H4 (cell line): ENCODE data around the gene AMPD3. TPM values are rescaled to one million over a fixed set of nuclear protein-coding genes. Genes with fewer than 3 reads are reported as not detected.

ENCODE experiments used
- DNase-seq: peaks from one replicate; pipeline ENCODE4 v3.0.0-alpha.2; 2015; ENCODE audit warnings: low spot score
- total RNA-seq: library from RNA; depleted of rRNA; stranded (reverse); fragments of >200 nt; shearing (Covaris generic); gene quantifications from 2 replicates; pipeline ENCODE4 v1.2.3, GENCODE V29; 2014

The AMPD3 gene
- total RNA-seq, 1 experiment from 2014 or later, result 1.9 TPM

DNA sequence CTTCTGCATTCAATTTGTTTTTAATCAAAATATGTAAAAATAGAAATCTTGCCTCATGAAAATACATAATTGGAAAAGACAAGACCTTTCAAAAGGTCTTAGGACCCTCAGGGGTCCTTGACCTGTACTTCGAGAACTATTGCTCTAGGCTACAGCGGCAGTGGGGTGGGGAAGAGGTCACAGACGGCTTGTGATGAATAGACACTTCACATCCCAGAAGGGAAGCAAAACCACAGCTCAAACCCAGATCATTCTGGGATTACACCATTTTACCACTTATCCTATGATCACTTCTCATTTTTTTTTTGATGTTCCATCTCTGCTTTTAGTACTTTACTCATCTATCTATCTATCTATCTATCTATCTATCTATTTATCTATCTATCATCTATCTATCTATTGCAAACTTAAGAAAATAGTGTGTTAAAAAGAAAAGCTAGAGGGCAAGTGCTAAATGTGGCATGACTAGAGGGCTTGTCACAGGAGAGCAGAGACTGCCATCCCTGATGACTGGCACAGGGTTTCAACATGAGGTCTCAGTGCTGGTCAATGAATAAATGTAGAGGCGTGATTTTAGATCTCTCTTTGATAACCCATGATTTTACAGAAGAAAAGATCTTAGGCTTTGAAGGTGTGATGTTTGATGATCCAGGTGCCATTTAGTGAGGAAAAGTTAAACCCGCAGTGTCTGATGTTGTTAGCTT lies 48.9 kb downstream of the AMPD3 start:
- no peak for DNase-seq

DNA sequence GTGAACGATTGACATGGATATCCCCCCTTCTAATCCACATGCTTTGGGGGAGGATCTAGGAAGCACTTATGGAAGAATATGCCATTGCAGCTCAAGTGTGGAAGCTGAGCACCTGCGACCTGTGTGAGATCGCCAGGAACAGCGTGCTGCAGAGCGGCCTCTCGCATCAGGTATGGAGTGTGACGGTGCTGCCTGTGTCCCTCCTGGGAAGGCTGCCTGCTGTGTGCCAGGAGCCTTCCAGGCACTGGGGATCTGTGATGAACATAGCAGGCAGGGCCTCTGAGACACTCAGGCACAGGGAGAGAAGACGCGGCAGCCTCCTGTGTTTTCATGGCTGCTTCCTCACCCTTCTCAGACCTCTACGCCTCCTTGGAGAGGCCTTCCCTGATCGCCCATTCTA lies 49.4 kb downstream of the AMPD3 start:
- no peak for DNase-seq

DNA sequence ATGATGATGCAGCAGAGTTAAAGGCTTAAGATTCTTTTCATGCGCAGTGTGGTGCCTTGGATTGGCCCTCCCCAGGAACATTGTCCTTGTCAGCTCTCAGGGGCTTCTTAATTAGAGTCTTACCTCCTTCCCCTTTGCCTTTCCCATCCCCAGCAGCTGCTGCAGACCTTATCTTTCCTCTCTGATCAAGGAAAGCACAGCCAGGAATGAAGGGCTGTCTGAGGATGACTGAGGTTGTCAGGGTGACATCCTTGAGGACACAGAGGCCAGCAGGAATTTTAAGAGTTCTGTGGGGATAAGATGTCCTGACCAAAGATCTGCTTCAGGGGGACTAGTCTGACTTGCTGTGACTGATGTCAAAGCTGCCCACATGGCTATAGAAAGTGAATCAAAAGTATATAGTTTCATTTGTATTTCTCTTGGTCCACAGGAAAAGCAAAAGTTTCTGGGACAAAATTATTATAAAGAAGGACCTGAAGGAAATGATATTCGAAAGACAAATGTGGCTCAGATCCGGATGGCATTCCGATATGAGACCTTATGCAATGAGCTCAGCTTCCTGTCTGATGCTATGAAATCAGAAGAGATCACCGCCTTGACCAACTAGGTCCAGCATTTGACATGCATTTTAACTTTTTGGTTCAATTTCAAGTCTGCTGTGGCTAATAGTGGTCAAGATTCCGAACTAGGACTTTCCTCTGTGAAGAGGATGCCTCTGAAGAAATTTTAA lies 50.4 kb downstream of the AMPD3 start:
- no peak for DNase-seq

DNA sequence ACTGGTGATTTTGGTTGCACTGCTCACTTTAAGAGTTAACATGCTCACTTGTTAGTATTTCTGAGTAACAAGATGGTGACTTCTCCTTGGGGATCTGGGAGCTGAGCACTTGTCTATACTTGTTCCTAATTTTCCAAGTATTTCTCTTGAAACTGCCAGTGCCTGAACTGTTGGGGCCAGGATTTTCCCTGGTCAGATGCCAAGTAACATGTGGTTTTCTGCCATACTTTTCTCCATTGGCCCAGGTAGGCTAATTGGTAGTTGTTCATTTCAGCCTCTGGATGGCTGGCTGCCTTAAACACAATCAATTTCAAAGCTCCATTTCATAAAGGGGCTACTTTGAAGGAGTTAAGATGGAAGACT lies 50.9 kb downstream of the AMPD3 start:
- DNase-seq, result no peak

DNA sequence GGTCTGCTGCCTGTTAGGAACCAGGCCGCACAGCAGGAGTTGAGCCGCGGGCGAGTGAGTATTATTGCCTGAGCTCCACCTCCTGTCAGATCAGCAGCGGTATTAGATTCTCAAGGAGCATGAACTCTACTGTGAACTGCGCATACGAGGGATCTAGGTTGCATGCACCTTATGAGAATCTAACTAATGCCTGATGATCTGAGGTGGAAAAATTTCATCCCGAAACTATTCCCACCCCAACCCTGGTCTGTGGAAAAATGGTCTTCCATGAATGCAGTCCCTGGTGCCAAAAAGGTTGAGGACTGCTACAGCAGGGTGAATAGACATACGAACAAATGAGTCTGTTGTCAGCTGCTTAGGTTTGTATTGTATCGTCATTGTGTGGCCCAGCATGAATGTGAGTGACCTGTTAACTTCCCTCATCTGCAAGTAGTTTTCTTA lies 56.1 kb downstream of the AMPD3 start:
- DNase-seq, result no peak

DNA sequence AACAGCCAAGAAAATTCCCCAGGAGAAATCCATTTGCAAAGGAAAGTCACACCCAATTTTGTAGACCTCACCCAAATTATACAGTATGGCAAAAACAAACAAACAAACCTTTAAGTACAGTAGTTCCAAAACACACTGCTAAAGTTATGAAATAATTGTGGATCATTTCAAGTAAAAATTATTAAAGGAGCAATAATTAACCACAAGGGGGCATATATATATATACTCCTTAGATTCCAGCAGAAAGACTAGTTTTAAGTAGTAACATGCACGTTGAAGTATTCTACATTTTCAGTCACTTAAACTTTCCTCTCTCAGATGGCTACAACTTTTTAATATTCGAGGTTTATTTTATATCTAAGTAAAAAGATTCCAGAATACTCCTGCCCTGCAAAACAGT lies 59.1 kb downstream of the AMPD3 start:
- no peak for DNase-seq

DNA sequence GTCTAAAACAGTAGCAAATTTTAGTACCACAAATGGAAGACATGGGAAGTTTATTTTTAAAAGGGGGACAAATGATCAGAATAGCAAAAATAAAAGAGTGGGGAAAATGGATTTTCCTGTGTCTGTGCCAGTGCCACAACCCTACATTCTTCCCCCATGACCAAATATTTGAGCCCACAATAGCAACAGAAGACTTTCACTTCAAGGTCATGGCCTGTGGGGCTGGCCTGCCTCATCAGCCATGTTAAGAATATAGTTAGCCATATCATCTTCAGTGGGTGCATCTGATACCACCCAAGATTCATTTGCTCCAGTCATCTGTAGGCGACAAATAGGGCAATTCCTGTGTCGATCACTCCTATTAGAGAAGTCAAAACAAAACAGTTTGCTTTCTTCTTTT lies 59.6 kb downstream of the AMPD3 start:
- DNase-seq, result no peak

DNA sequence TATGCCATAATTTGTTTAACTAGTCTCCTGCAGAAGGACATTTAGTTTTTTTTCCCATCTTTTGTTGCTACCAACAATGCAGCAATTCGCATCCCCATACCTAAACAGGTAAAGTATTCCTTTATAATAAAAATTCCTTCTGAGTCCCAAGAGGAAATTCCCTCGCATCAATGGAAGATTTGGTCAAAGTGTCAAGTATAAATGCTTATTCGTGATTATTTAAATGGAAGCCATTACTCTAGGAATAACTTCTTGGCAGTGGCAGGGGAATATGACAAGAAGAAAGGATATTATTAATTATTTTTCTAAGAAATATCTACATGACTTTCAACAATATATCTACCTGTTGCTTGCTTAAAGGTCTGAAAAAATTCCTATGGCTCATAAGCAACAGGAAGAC lies 60.4 kb downstream of the AMPD3 start:
- DNase-seq, result no peak

DNA sequence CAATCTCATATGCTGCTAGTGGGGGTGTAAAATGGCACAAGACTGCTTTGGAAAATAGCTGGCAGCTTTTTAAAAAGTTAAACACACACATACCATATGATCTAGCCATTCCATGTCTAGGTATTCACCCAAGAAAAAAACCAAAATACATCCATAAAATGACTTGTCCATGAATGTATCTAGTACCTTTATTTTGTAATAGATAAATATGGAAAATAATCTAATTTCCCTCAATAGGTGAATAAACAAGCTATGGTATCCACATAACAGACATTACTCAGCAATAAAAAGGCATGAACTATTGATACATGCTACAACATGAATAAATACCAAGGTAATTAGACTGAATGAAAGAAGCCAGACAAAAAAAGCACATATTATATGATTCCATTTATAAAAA lies 63.1 kb downstream of the AMPD3 start:
- no peak for DNase-seq

DNA sequence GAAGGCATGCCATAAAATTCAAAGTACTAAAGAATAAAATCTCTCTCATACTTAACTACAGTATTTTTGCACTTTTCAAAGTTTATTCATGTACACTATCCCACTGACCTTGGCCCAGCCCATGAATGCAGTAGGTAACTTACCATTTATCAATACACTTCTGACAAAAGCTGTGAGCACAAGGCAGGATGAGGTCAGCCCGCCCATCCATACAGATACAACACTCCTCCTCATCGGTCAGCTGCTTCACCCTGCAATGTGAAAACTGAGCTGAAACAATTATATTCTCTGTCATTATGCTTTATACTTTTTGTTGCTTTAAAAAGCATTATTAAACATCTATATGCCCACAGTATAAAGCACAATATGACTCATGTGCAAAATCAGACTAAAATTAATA lies 63.8 kb downstream of the AMPD3 start:
- no peak for DNase-seq

DNA sequence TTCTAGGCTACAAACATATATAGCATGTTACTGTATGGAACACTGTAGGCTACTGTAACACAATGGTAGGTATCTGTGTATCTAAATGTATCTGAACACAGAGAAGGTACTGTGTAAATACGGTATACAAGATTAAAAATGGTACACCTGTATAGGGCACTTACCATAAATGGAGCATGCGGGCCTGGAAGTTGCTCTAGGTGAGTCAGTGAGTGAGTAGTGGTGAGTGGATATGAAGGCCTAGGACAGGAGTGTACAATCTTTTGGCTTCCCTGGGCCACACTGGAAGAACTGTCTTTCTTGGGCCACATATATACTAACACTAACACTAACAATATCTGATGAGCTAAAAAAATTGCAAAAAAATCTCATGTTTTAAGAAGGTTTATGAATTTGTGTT lies 64.6 kb downstream of the AMPD3 start:
- no peak for DNase-seq

DNA sequence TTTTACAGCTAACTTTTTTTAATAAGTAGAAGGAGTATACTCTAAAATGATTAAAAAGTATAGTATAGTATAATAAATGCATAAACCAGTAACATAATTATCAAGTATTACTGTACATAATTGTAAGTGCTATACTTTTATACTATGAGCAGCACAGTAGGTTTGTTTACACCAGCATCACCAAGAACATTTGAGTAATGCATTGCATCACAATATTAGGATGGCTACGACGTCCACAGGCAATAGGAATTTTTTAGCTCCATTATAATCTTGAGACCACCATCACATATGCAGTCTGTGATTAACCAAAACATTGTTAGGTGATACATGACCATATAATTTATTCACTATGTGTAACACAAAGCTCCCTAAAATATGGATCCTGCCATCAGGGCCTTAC lies 65.5 kb downstream of the AMPD3 start:
- DNase-seq, result no peak

DNA sequence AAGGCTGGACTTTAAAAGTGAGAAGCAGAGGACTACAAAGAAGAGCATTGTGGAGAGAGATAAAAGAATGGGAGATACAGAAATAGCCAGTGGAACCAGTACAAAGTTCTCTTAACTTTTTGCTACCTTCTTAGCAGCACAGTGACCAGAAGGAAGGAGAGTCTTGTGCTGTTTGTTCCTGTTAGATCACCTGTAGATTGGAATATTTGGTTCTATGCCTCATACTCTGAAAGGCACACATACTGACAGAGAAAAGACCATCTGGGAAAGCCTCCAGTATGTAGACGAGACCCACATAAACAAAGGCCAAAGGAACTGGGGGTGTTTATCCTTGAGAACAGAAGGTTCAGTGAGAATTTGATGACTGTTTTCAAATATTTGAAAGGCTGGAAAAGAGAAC lies 67.2 kb downstream of the AMPD3 start:
- no peak for DNase-seq

DNA sequence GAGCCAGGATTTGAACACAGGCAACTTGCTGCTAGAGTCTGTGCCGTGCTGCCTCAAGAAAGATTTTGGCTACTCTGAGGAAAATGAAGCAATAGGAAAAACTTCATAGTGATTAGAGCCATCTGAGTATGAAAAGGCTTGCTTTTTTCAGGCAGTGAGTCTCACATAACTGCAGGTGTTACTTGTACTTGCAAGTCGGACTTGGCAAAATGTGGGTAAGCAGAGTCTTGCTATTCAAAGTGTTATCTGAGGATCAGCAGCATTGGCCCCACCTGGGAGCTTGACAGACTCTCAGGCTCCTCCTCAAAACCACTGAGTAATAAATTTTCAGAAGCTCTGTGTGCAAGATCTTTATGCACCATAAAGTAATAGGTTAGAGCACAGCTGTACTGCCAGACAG lies 67.9 kb downstream of the AMPD3 start:
- DNase-seq, result no peak

DNA sequence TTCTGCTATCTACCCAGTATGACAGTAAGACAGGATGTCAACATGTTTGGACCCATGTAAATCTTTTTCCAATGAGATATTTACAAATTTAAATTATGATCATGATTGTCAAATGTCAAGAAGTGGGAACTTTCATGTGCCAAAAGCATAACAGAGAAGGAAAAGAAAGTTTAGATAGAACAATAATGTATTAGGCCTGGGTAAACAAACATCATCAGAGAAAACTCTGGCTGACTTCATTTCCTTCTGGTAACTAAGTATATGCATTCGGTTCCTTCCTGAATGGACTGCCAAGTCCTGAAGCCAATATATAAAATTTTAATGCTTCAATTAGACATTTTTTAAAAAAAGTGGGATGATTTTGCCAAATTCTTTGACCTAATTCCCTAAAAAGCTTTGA lies 69.4 kb downstream of the AMPD3 start:
- DNase-seq, result no peak

DNA sequence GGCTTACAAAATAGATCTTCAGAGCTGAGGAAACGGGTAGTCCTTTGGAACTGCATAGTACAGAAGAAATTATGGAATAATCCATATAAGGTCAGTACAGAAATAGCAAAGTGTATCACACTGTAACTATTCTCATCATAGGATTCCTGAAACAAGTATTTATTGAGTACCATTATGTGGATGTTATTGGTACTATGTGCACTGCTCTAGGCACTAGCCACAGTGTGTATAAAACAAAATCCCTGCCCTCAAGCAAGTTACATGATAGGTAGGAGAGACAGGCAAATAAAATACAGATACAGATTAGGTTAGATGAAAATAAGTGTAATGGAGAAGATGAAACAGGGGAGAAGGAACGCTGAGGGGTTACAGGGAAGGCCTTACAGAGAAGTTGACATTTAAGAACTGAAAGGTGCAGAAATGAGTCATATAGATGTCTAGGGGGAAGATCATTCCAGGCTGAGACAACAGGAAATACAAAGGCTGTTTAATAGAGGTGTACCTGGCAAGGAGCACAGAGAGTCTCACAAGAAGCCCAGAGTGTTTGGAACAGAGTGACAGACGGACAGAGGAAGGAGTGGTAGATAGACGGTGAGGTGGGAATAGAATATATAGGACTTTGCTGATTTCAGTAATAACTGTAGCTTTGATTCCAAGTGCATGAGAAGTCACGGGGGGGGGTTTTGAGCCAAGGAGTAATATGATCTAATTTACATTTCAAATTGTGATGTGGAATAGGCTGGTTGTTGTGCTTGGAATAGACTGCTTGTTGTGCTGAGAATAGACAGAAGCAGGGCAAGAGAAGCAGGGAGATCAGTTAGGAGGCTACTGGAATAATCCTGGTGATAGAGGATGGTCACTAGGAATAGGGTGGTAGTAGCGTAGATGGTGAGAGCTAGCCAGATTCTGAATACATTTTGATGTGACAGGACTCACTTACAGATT lies 72.2 kb downstream of the AMPD3 start:
- no peak for DNase-seq

DNA sequence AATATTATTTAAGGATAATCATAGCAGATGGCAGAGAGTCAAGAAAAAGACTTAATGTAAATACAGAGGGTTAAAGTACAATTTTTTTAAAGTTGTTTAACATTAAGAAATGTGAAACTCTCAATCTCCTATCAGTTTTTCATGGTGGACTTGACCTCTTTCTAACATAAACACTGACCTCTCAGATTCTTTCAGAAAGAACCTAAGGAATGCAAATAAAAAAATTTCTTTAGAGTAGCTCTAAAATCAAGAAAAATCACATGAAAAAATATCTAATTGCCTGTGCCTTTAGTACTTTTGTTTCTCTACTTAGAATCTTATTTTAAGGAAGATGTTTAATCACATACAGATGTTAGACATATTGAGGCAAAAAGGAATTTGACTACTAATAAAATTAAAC lies 73.1 kb downstream of the AMPD3 start:
- DNase-seq, result no peak

DNA sequence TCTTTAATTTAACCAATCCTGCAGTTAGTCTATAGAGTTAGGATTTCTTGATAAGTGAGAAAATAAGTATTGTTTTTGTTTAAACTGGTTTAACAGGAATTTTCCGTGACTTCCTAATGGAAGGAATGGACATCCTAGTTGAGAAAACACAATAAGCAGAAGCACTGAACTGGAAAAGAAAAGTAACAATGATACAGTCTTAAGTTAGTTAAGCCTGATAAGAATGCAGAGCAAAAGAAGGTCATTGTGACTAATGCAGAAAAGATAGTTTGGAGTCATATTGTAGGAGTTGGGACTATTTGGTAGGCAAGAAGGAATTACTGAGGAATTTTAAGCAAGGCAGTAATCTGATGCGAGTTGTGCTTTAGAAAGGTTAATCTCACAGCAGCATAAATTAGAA lies 74.2 kb downstream of the AMPD3 start:
- no peak for DNase-seq

DNA sequence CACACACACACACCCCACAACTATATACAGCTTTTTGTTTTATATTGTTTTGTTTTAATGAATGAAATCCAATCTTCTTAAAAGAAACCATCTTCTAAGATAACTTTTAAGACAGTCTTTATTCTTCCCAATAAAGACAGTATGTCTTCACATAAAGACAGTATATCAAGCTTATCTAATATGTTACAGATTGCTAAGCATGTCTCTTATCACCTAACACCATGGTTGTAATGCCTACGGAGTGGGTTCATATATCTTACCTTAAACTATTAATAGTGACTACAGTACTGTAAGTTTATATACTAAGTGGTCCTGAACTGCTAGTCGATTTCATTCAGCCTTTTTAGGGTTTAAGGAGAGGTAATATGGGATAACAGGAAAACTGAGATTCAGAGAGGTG lies 77.5 kb downstream of the AMPD3 start:
- no peak for DNase-seq

DNA sequence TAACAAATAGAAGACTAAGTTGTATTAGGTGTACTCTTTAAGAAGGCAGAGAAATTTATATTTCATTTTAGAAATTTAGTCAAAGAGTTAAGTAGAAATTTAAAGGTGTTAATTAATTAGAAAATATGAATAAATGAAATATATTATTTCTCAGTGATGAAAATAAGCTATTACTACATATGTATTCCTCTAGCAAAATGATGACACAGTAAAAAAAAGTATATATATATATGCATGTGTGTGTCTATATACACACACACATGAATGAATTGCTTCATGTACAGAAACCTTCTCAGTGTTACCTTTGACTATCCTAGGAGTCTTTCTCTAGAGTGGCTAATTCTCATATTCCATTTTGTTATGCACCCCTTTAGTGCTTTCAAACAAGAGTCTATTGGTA lies 78.3 kb downstream of the AMPD3 start:
- DNase-seq, result no peak

DNA sequence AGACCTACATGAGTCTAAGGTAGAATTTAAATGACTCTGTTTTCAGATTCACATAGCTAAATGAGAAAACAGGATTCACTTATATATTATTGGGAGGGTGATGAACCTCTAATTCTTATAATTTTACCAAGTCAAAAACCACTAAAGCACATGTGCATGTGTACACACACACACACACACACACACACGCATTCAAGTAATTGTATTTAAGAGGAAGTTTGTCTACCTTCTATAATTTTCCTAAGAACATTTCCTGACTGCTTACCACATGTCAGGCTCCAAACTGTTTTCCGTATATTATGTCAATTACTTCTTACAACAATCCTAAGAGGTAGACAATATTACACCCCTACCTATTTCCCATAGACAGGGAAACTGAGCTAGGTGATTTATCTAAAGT lies 79.3 kb downstream of the AMPD3 start:
- no peak for DNase-seq

DNA sequence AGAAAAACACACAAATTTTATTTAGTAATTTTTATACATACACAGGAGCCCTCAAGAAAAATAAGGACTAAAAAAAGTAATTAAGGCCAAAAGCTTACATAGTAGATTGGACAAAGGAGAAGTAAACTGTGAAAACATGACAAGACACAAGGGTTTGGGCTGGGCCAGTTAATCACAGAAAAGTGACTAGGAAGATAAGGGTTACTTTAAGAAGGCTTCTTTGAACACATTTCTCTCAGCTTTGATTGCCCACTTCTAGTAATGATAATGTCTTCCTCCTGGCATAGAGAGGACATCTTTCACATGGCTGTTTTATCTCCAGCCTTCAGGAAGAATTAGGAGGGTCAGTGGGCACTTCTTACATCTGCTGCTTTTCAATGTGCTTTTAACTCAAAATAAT lies 82.5 kb downstream of the AMPD3 start:
- DNase-seq, result no peak

DNA sequence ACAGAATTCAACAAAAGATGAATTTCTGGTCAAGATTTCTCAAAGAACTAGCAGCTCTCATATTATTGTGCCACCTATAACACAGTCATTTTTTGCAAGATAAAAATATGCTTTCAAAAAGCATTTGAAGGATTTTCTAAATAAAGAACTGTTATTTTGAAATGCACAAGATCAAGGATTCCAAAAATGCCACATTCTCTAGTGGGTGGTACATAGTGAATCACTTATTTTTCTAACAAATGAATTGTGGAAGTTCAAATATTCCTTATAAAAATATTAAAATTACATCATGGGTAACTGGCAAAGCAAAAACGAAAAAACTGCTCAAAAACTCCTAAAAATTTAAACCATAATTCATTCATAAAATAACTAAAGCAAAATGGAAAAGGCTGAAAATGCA lies 83.9 kb downstream of the AMPD3 start:
- DNase-seq, result no peak
